OCI-LY1 (cell line): ENCODE data around the gene CEP57L1.

Experiments
- H2AFZ ChIP-seq: fragments of 200-600 bp; sonication (generic), shearing (Covaris generic); 2 replicates; pipeline ENCODE4 v1.6.0; 2014; ENCODE audit warnings: antibody characterized with exemption, mild to moderate bottlenecking, low read length
- H3F3A ChIP-seq: fragments of 200-600 bp; sonication (generic), shearing (Covaris generic); 2 replicates; pipeline ENCODE4 v1.6.0; 2014; ENCODE audit warnings: mild to moderate bottlenecking, antibody characterized with exemption, low read length, moderate library complexity; ENCODE audit not compliant: insufficient read depth
- H3K27ac ChIP-seq: fragments of 200-600 bp; sonication (generic); 2 replicates; pipeline ENCODE4 v1.5.1; 2014; ENCODE audit warnings: low read length, mixed run types, mild to moderate bottlenecking, low read depth; ENCODE audit not compliant: poor library complexity, severe bottlenecking
- H3K27me3 ChIP-seq: fragments of 200-600 bp; sonication (generic); 2 replicates; pipeline ENCODE4 v1.6.0; 2014; ENCODE audit warnings: antibody characterized with exemption, mild to moderate bottlenecking, low read length, moderate library complexity; ENCODE audit not compliant: insufficient read depth
- H3K36me3 ChIP-seq: fragments of 200-600 bp; sonication (generic); 2 replicates; pipeline ENCODE4 v1.6.1; 2014; ENCODE audit warnings: mild to moderate bottlenecking, antibody characterized with exemption, low read length, moderate library complexity, mixed read lengths; ENCODE audit not compliant: insufficient read depth
- H3K4me1 ChIP-seq: fragments of 200-600 bp; sonication (generic); 2 replicates; pipeline ENCODE4 v1.5.1; 2014; ENCODE audit warnings: mild to moderate bottlenecking, low read length, moderate library complexity; ENCODE audit not compliant: insufficient read depth, severe bottlenecking
- H3K4me2 ChIP-seq: fragments of 200-600 bp; sonication (generic), shearing (Covaris generic); 2 replicates; pipeline ENCODE4 v1.6.1; 2014; ENCODE audit warnings: low read length
- H3K4me3 ChIP-seq: fragments of 200-600 bp; sonication (generic); 2 replicates; pipeline ENCODE4 v1.5.1; 2014; ENCODE audit warnings: low read length, low read depth, mild to moderate bottlenecking, mixed read lengths; ENCODE audit not compliant: poor library complexity, severe bottlenecking
- H3K79me2 ChIP-seq: fragments of 200-600 bp; shearing (Covaris generic); 2 replicates; pipeline ENCODE4 v1.6.1; 2016; ENCODE audit warnings: mixed run types, low read length, mixed read lengths; ENCODE audit not compliant: insufficient read depth
- H3K9ac ChIP-seq: fragments of 200-600 bp; sonication (generic), shearing (Covaris generic); 2 replicates; pipeline ENCODE4 v1.6.1; 2014; ENCODE audit warnings: mild to moderate bottlenecking, low read length, mixed read lengths
- H3K9me2 ChIP-seq: fragments of 200-600 bp; sonication (generic), shearing (Covaris generic); 2 replicates; pipeline ENCODE4 v1.6.1; 2014; ENCODE audit warnings: low read depth, mild to moderate bottlenecking, low read length, mixed read lengths
- H3K9me3 ChIP-seq: fragments of 200-600 bp; shearing (Covaris generic); 2 replicates; pipeline ENCODE4 v1.6.1; 2014; ENCODE audit warnings: low read length, mixed read lengths
- H4K20me1 ChIP-seq: fragments of 200-600 bp; sonication (generic), shearing (Covaris generic); 2 replicates; pipeline ENCODE4 v1.6.0; 2016; ENCODE audit warnings: mild to moderate bottlenecking, low read length; ENCODE audit not compliant: insufficient read depth
- EZH2 ChIP-seq: fragments of 200-600 bp; sonication (generic), shearing (Covaris generic); IDR thresholded peaks from 2 replicates; pipeline ENCODE4 v1.8.0; 2017; ENCODE audit warnings: borderline replicate concordance, mixed run types, mild to moderate bottlenecking, antibody characterized with exemption, low read length, moderate library complexity, mixed read lengths
- TF ChIP-seq, protein P1 (sequence below): fragments of 200-600 bp; sonication (generic), shearing (Covaris generic); IDR thresholded peaks from 2 replicates; pipeline ENCODE4 v1.5.1; 2017; ENCODE audit warnings: mild to moderate bottlenecking, antibody characterized with exemption, low read length, moderate library complexity, mixed read lengths

CEP57L1 gene

GRCh38 chr6:109121411-109121810 is 26.1 kb downstream of the CEP57L1 start:
- Histone ChIP-seq H4K20me1 (no peaks in the 10 kb centered on the region), H3K4me1 (peaks cover 14% of the 10 kb centered on the region), H3K9me2 (no peaks in the 10 kb centered on the region), H3K9ac (no peak overlapping the region), H3K36me3 (no peaks in the 10 kb centered on the region), H3K4me3 (no peak overlapping the region), H3K27ac (no peak overlapping the region), H3K27me3 (no peaks in the 10 kb centered on the region), H2AFZ (no peak overlapping the region), H3K79me2 (no peaks in the 10 kb centered on the region), H3F3A (no peaks in the 10 kb centered on the region), H3K9me3 (no peaks in the 10 kb centered on the region), H3K4me2 (no peak overlapping the region)
- no peak for TF ChIP-seq EZH2
- TF ChIP-seq, protein P1, sequence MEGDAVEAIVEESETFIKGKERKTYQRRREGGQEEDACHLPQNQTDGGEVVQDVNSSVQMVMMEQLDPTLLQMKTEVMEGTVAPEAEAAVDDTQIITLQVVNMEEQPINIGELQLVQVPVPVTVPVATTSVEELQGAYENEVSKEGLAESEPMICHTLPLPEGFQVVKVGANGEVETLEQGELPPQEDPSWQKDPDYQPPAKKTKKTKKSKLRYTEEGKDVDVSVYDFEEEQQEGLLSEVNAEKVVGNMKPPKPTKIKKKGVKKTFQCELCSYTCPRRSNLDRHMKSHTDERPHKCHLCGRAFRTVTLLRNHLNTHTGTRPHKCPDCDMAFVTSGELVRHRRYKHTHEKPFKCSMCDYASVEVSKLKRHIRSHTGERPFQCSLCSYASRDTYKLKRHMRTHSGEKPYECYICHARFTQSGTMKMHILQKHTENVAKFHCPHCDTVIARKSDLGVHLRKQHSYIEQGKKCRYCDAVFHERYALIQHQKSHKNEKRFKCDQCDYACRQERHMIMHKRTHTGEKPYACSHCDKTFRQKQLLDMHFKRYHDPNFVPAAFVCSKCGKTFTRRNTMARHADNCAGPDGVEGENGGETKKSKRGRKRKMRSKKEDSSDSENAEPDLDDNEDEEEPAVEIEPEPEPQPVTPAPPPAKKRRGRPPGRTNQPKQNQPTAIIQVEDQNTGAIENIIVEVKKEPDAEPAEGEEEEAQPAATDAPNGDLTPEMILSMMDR: no peak

DNA sequence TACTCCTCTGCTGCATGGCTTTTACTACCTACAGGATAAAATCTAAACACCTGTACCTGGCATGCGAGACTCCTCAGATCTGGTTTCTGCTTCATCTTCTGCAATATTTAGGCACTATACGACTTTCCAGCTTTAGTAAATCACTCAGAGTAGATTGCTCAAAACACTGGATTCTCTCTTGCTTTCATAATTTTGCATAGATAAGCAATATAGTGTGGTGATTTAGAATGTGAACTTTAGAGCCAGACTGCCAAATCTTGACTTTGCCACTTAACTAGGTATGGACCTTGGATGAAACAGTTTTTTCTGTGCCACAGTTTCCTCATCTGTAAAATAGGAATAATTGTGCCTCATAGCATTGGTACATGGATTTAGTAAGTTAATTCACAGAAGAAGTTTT is 28.9 kb downstream of the CEP57L1 start:
- Histone ChIP-seq H3K27me3 (no peaks in the 10 kb centered on the region), H4K20me1 (no peaks in the 10 kb centered on the region), H3K4me2 (no peak overlapping the region), H3K9ac (no peak overlapping the region), H3K36me3 (peaks cover 1% of the 10 kb centered on the region; the same call in 1 of the 2 replicates), H2AFZ (no peak overlapping the region), H3F3A (no peaks in the 10 kb centered on the region), H3K4me3 (no peak overlapping the region), H3K9me3 (no peaks in the 10 kb centered on the region), H3K27ac (no peak overlapping the region), H3K4me1 (no peaks in the 10 kb centered on the region), H3K9me2 (no peaks in the 10 kb centered on the region), H3K79me2 (no peaks in the 10 kb centered on the region)
- TF ChIP-seq, protein P1: no peak
- TF ChIP-seq EZH2: no peak

DNA sequence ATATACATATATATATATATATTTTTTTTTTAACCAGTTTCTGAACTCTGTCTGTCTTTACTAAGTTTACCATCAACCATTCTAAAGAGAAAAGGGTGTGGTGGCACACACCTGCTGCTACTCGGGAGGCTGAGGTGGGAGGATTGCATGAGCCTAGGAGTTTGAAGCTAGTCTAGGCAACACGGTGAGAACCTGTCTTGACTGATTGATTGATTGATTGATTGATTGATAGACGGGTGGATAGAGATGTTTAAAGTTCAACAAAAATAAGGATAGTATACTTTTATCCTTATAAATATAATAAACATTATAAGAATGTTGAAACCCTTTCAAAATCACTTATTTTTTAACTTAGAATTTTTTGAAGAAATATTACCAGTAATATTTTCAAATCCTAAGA is 30.2 kb downstream of the CEP57L1 start:
- Histone ChIP-seq H3K27ac (no peak overlapping the region), H3K4me2 (no peak overlapping the region), H3K9me2 (no peaks in the 10 kb centered on the region), H4K20me1 (no peaks in the 10 kb centered on the region), H2AFZ (no peak overlapping the region), H3F3A (no peaks in the 10 kb centered on the region), H3K36me3 (peaks cover 4% of the 10 kb centered on the region; the same call in 1 of the 2 replicates), H3K79me2 (no peaks in the 10 kb centered on the region), H3K9ac (no peak overlapping the region), H3K4me1 (no peaks in the 10 kb centered on the region), H3K9me3 (no peaks in the 10 kb centered on the region), H3K27me3 (no peaks in the 10 kb centered on the region), H3K4me3 (no peak overlapping the region)
- TF ChIP-seq EZH2: no peak
- TF ChIP-seq, protein P1: no peak
